K562 (cell line): ENCODE measurements around the gene PLK5. TPM values are rescaled to one million over a fixed set of nuclear protein-coding genes. Genes with fewer than 3 reads are reported as not detected.
A peak's percentile ranks its signal among the peaks of the same experiment; 100 is the strongest.

ENCODE experiments used
- ATAC-seq: fragments of 200-7000 bp; cut with Tn5 transposase; 3 replicates; pipeline ENCODE4 v1.9.1; 2020; ENCODE audit warnings: moderate library complexity
- BruUV-seq: library from RNA; stranded (reverse); fragments of 400-500 nt; replicated peaks from 2 replicates; lab custom pipeline; 2021; lab: Mats Ljungman, UMichigan
- CTCF ChIA-PET: fragments of 300-600 bp; formaldehyde crosslinking; extraction: SDS; loops from one replicate; lab custom pipeline; 2021; ENCODE audit warnings: low intra/inter-chr PET ratio; lab: Yijun Ruan, JAX
- POLR2A ChIA-PET: fragments of 300-600, 350-650 bp; sonication (Branson Sonifier 250); formaldehyde crosslinking; extraction: SDS; loops from one replicate; lab custom pipeline; 2021; ENCODE audit warnings: antibody characterized with exemption, inconsistent platforms; lab: Yijun Ruan, JAX
- DNase-seq, 4 experiments: peaks; one replicate each; pipeline versions ENCODE4 v3.0.0 to v3.0.0-alpha.2; 2011 to 2018; ENCODE audit warnings: low spot score in 3 of 4, mixed read lengths in 3 of 4; ENCODE audit errors: extremely low read depth in 1 of 4
- FAIRE-seq: peaks from 2 replicates; lab custom pipeline; 2011; peaks lifted over from hg19 to GRCh38; lab: Jason Lieb, UNC
- H2AFZ ChIP-seq: 2 replicates; pipeline ENCODE4 v1.6.0; 2011; ENCODE audit warnings: low read depth, low read length, control low read depth, inconsistent platforms
- H3K27ac ChIP-seq: fragments of 200-600 bp; 3 replicates; pipeline ENCODE4 v1.8.0; 2011; ENCODE audit warnings: low read depth, mild to moderate bottlenecking, control low read depth, inconsistent platforms, low read length, moderate library complexity, mixed read lengths; ENCODE audit errors: extremely low read depth
- H3K27me3 ChIP-seq, 2 experiments: fragments of 300-600 bp in 1 of 2; 2 replicates in 1 of 2; 3 replicates in 1 of 2; pipeline versions ENCODE4 v1.6.0 to v1.8.0; 2011; ENCODE audit warnings: inconsistent platforms in 2 of 2, low read length in 2 of 2, mild to moderate bottlenecking in 1 of 2, mixed read lengths in 1 of 2, moderate library complexity in 1 of 2; ENCODE audit not compliant: control insufficient read depth in 2 of 2, insufficient read depth in 2 of 2
- H3K36me3 ChIP-seq: fragments of 300-600 bp; 3 replicates; pipeline ENCODE4 v1.8.0; 2011; ENCODE audit warnings: mild to moderate bottlenecking, low read length, inconsistent platforms; ENCODE audit not compliant: control insufficient read depth, insufficient read depth
- H3K4me1 ChIP-seq, 2 experiments: fragments of 200-600 bp in 1 of 2; replicated peaks in 1 of 2; 2 replicates in 1 of 2; 3 replicates in 1 of 2; pipeline versions ENCODE4 v1.5.1 to v1.8.0; 2011; ENCODE audit warnings: inconsistent platforms in 2 of 2, low read length in 2 of 2, mild to moderate bottlenecking in 1 of 2, mixed read lengths in 1 of 2, moderate library complexity in 1 of 2; ENCODE audit not compliant: control insufficient read depth in 2 of 2, insufficient read depth in 2 of 2
- H3K4me2 ChIP-seq: 2 replicates; pipeline ENCODE4 v1.6.1; 2011; ENCODE audit warnings: low read length, control low read depth, inconsistent platforms, mixed read lengths; ENCODE audit not compliant: insufficient read depth
- H3K4me3 ChIP-seq: fragments of 200-600 bp; sonication (generic), shearing (Covaris generic); 2 replicates; pipeline ENCODE4 v1.5.1; 2016; ENCODE audit warnings: control low read depth, inconsistent platforms
- H3K79me2 ChIP-seq: fragments of 200-600 bp; 3 replicates; pipeline ENCODE4 v1.8.0; 2011; ENCODE audit warnings: low read length, inconsistent platforms; ENCODE audit not compliant: control insufficient read depth, insufficient read depth
- H3K9ac ChIP-seq, 2 experiments: 2 replicates each; pipeline versions ENCODE4 v1.6.0 to v1.6.1; 2011; ENCODE audit warnings: low read depth in 2 of 2, low read length in 2 of 2, control low read depth in 1 of 2, inconsistent platforms in 1 of 2, mild to moderate bottlenecking in 1 of 2, mixed read lengths in 1 of 2; ENCODE audit not compliant: insufficient read depth in 1 of 2
- H3K9me1 ChIP-seq: one replicate; pipeline ENCODE4 v1.6.0; 2011; ENCODE audit warnings: inconsistent platforms, mild to moderate bottlenecking, low read length, moderate library complexity; ENCODE audit not compliant: control insufficient read depth, insufficient read depth
- H3K9me3 ChIP-seq: replicated peaks from 2 replicates; pipeline ENCODE4 v1.5.1; 2011; ENCODE audit warnings: low read depth, low read length, inconsistent platforms; ENCODE audit not compliant: control insufficient read depth, insufficient read depth
- H4K20me1 ChIP-seq: replicated peaks from 2 replicates; pipeline ENCODE4 v1.6.1; 2011; ENCODE audit warnings: low read length, inconsistent platforms, mixed read lengths; ENCODE audit not compliant: control insufficient read depth, insufficient read depth
- BACH1 ChIP-seq: fragments of 200-800 bp; sonication (Bioruptor generic); IDR thresholded peaks from 2 replicates; pipeline ENCODE4 v1.6.1; 2016; ENCODE audit warnings: missing genetic modification characterization, missing compliant biosample characterization
- ESRRA ChIP-seq: fragments of 450-650 bp; IDR thresholded peaks from 2 replicates; pipeline ENCODE4 v1.6.1; 2014; ENCODE audit warnings: low read depth, mild to moderate bottlenecking, moderate library complexity, borderline replicate concordance
- JUND ChIP-seq, 2 experiments: IDR thresholded peaks; 2 replicates in 1 of 2; 3 replicates in 1 of 2; pipeline ENCODE4 v1.6.1; 2011; ENCODE audit warnings: borderline replicate concordance in 2 of 2, low read depth in 2 of 2, low read length in 2 of 2, improper control_type of control experiment in 1 of 2, missing biosample characterization in 1 of 2, missing genetic modification characterization in 1 of 2, missing genetic modification reagents in 1 of 2
- MYBL2 ChIP-seq, 2 experiments: fragments of 450-650 bp in 1 of 2; sonication (generic) in 1 of 2; formaldehyde crosslinking in 1 of 2; IDR thresholded peaks; 2 replicates each; pipeline versions ENCODE4 v1.6.1 to v1.8.1; 2017 to 2022; ENCODE audit warnings: borderline replicate concordance in 1 of 2, inconsistent platforms in 1 of 2, low read depth in 1 of 2, mild to moderate bottlenecking in 1 of 2, missing genetic modification reagents in 1 of 2, moderate library complexity in 1 of 2
- NR2C1 ChIP-seq, 2 experiments: fragments of 450-650 bp; IDR thresholded peaks; 2 replicates each; pipeline ENCODE4 v1.6.1; 2017; ENCODE audit warnings: mild to moderate bottlenecking in 2 of 2, antibody characterized with exemption in 1 of 2, inconsistent platforms in 1 of 2, missing compliant biosample characterization in 1 of 2, missing genetic modification characterization in 1 of 2
- PTRF ChIP-seq: fragments of 450-650 bp; IDR thresholded peaks from 2 replicates; pipeline ENCODE4 v1.6.1; 2016; ENCODE audit warnings: mild to moderate bottlenecking, missing genetic modification characterization, missing compliant biosample characterization
- TCF7L2 ChIP-seq: fragments of 150-350 bp; IDR thresholded peaks from 2 replicates; pipeline ENCODE4 v1.6.1; 2016; ENCODE audit warnings: low read depth, mild to moderate bottlenecking, low read length, moderate library complexity
- ZNF134 ChIP-seq: fragments of 250-450 bp; sonication (Bioruptor Pico); conservative IDR thresholded peaks from 2 replicates; pipeline ENCODE4 v1.4.0; 2020
- ZNF282 ChIP-seq: sonication (generic); formaldehyde crosslinking; IDR thresholded peaks from 2 replicates; pipeline ENCODE4 v1.8.1; 2023; ENCODE audit warnings: missing genetic modification reagents
- WGBS: fragments of 100-300 bp; shearing (Covaris generic); methylation state at CpG from one replicate; pipeline ENCODE4 v1.1.6; 2016; ENCODE audit warnings: low coverage, mixed read lengths; ENCODE audit not compliant: insufficient coverage; ENCODE audit errors: missing lambda C conversion rate; 5-methylcytosine and 5-hydroxymethylcytosine counted together
- in situ Hi-C: fragments of 300-500 bp; cut with MboI; formaldehyde crosslinking; loops from 4 replicates; pipeline ENCODE4 v1.15.0; 2018; ENCODE audit warnings: inconsistent platforms, mixed read lengths
- intact Hi-C: fragments of 100-400 bp; cut with micrococcal nuclease; formaldehyde crosslinking; loops from 2 replicates; pipeline ENCODE4 v1.14.2; 2022
- polyA plus RNA-seq, 8 experiments: library from polyadenylated mRNA; depleted of rRNA in 4 of 8; stranded (reverse) in 5 of 8; unstranded in 3 of 8; fragments of >200 nt; fragmentation: Nextera tagmentation in 2 of 8; fragmentation: Illumina TruSeq in 1 of 8; extraction: Ambion mirVana in 2 of 8; extraction: Trizol in 1 of 8; gene quantifications; 2 replicates each; pipeline versions ENCODE4 v1.2.1 to v1.2.3, GENCODE V29; 2011 to 2014; ENCODE audit warnings: inconsistent platforms in 1 of 8, missing spikeins in 1 of 8
- total RNA-seq, 7 experiments: library from RNA; depleted of rRNA in 6 of 7; stranded (reverse); fragments of >200 nt in 6 of 7; fragmentation: Illumina TruSeq in 2 of 7; extraction: Trizol in 2 of 7; gene quantifications; 2 replicates each; pipeline versions ENCODE4 v1.2.1 to v1.2.3, GENCODE V29; 2011 to 2021; ENCODE audit warnings: low replicate concordance in 1 of 7
- TF ChIP-seq, protein P1 (sequence below): fragments of 250-450 bp; sonication (Bioruptor Pico); IDR thresholded peaks from 2 replicates; pipeline ENCODE4 v1.9.0; 2021; ENCODE audit warnings: mild to moderate bottlenecking, inconsistent platforms
- TF ChIP-seq, protein P2 (sequence below): fragments of 150-350 bp; conservative IDR thresholded peaks from 2 replicates; pipeline ENCODE4 v1.6.1; 2014; ENCODE audit warnings: low read length

Gene PLK5
- total and polyA plus RNA-seq, 9 of the 15 experiments (the other 6 are each of a cell fraction or from before 2014, with no cell fraction given): 0.04 to 0.23 (median 0.11) TPM; not detected in 5

DNA sequence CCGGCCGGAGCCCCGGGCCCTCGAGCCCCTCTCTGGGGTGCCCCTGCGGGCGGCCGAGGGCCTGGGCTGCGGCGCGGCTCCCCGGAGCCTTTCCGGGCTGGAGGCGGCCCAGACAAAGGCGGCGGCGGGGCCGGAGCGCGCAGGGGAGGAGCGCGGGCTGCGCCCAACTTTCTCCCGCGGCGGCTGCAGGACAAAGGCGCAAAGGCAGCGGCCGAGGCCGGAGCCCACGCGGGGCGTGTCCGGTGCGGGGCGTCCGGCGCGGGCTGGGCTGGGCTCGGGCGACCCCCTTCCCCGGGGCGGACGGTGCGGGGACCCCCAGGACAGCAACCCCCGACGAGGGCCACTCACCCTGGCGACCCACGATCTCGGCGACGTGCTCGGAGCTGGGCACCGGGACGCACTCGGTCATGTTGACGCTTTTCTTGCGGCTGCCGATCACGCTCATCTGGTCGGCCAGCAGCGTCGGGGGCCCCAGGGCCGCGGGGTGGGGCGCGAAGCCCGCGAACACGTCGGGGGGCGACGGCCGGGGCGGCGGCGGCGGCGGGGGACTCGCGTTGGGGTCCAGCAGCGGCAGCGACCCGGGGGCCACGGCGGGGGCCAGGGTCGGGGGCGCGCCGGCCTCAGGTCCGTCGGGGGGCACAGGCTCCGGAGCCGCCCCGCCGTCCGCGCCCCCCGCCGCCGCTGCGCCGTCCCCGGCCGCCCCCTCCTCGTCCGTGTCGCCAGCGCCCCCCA, 43.4 kb downstream of the PLK5 start (continued):
- TF ChIP-seq, protein P1, sequence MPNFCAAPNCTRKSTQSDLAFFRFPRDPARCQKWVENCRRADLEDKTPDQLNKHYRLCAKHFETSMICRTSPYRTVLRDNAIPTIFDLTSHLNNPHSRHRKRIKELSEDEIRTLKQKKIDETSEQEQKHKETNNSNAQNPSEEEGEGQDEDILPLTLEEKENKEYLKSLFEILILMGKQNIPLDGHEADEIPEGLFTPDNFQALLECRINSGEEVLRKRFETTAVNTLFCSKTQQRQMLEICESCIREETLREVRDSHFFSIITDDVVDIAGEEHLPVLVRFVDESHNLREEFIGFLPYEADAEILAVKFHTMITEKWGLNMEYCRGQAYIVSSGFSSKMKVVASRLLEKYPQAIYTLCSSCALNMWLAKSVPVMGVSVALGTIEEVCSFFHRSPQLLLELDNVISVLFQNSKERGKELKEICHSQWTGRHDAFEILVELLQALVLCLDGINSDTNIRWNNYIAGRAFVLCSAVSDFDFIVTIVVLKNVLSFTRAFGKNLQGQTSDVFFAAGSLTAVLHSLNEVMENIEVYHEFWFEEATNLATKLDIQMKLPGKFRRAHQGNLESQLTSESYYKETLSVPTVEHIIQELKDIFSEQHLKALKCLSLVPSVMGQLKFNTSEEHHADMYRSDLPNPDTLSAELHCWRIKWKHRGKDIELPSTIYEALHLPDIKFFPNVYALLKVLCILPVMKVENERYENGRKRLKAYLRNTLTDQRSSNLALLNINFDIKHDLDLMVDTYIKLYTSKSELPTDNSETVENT (CRISPR knock-in tag): 0 out of 2 replicates have a peak, but pooled peaks have one; percentile 40
- no peak for TF ChIP-seq BACH1

DNA sequence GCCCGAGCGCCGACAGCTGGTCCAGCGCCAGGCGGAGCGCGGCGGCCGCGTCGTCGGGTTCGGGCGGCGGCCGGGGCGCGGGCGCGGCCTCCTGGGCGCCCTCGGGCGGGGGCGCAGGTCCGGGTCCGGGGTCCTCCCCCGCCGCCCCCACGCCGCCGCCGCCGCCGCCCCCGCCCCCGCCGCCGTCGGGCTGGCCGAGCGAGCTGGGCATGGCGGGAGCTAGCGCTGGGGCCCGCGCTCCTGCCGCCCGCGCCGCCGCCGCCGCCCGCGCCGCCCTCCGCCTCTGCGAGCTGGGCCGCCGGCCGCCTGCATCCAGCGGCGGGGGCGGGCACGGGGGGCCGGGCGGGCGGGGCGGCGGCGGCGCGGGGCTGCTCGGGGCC, 44.0 kb downstream of the PLK5 start:
- H3K9me1 ChIP-seq: no peaks in the 10 kb centered on the region
- peaks cover 32% of the 10 kb centered on the region for H3K79me2 ChIP-seq
- no peaks in the 10 kb centered on the region for H3K27me3 ChIP-seq
- H3K4me2 ChIP-seq: no peak overlapping the region
- peak overlapping the region; percentile 50; the same call in 1 of the 2 replicates for H3K4me3 ChIP-seq
- H4K20me1 ChIP-seq: peaks cover 5% of the 10 kb centered on the region
- DNase-seq (peak in 3 of 4 experiments; percentile 29 to 84 (median 82)), FAIRE-seq (no peak), ATAC-seq (no peak)
- ChIA-PET POLR2A (interaction anchor here (0.6 kb wide), 1 partner anchor 38 kb away, joined by 3 read pairs; no protein-coding TSS in a partner anchor), CTCF (no interaction called here)
- H3K36me3 ChIP-seq: no peaks in the 10 kb centered on the region
- intact Hi-C loops (no loop called here), in situ Hi-C loops (no loop called here)
- TF ChIP-seq ESRRA (no peak), PTRF (tag) (no peak), NR2C1 (IDR thresholded peaks at IDR 0.05) (no peak), NR2C1 (tag; IDR thresholded peaks at IDR 0.05) (no peak), ZNF282 (no peak), ZNF134 (CRISPR knock-in tag) (no peak), JUND (IDR thresholded peaks at IDR 0.05; ENCODE audit: borderline replicate concordance, low read depth, low read length) (no peak), JUND (tag; IDR thresholded peaks at IDR 0.05; ENCODE audit: borderline replicate concordance, low read depth, low read length) (no peak), TCF7L2 (no peak), MYBL2 (IDR thresholded peaks at IDR 0.05; ENCODE audit: low read depth) (no peak), MYBL2 (CRISPR knock-in tag; IDR thresholded peaks at IDR 0.05; ENCODE audit: borderline replicate concordance) (no peak)
- TF ChIP-seq, protein P2, sequence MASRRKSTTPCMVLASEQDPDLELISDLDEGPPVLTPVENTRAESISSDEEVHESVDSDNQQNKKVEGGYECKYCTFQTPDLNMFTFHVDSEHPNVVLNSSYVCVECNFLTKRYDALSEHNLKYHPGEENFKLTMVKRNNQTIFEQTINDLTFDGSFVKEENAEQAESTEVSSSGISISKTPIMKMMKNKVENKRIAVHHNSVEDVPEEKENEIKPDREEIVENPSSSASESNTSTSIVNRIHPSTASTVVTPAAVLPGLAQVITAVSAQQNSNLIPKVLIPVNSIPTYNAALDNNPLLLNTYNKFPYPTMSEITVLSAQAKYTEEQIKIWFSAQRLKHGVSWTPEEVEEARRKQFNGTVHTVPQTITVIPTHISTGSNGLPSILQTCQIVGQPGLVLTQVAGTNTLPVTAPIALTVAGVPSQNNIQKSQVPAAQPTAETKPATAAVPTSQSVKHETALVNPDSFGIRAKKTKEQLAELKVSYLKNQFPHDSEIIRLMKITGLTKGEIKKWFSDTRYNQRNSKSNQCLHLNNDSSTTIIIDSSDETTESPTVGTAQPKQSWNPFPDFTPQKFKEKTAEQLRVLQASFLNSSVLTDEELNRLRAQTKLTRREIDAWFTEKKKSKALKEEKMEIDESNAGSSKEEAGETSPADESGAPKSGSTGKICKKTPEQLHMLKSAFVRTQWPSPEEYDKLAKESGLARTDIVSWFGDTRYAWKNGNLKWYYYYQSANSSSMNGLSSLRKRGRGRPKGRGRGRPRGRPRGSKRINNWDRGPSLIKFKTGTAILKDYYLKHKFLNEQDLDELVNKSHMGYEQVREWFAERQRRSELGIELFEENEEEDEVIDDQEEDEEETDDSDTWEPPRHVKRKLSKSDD: no peak
- H2AFZ ChIP-seq: no peak overlapping the region
- no peaks in the 10 kb centered on the region for H3K9me3 ChIP-seq
- peak overlapping the region in 1 of 2 experiments; percentile 92; a peak in 2 of 4 replicates for H3K9ac ChIP-seq
- no peak overlapping the region for H3K27ac ChIP-seq
- H3K4me1 ChIP-seq: peaks cover 6 to 44% of the 10 kb centered on the region in 2 experiments
- BruUV-seq: no TSS peak
- WGBS: 0% methylated on average over 6 of the region's 73 CpGs
